ENCODE results near the gene RHOJ.
"Not testable (repeated sequence)": the region's sequence is repeated elsewhere in the genome, so short reads cannot be mapped to it uniquely, and the experiment has no call there.

- not testable (repeated sequence) for TF ChIP-seq POLR2A, CTCF, POLR2AphosphoS5 (IDR thresholded peaks at IDR 0.05)
Observed at GRCh38 chr14:63304429-63304828, 100.2 kb downstream of the RHOJ start.
